Lower lobe of right lung (tissue), 2 donors: ENCODE results near the gene TCP11L2. TPM values are rescaled to one million over a fixed set of nuclear protein-coding genes. Genes with fewer than 3 reads are reported as not detected.

Source experiments
- ATAC-seq, 2 donors: fragments of 200-7000 bp; cut with Tn5 transposase; one replicate each; pipeline ENCODE4 v1.9.1; 2020 to 2022; ENCODE audit warnings: mild to moderate bottlenecking in 2 of 2, moderate library complexity in 2 of 2
- DNase-seq: peaks from one replicate; pipeline ENCODE4 v3.0.0-alpha.2; 2020
- H3K27ac ChIP-seq: fragments of 200-600 bp; one replicate; pipeline ENCODE4 v1.8.0; 2022
- H3K27me3 ChIP-seq: fragments of 200-600 bp; one replicate; pipeline ENCODE4 v1.8.0; 2022; ENCODE audit warnings: low read depth
- H3K36me3 ChIP-seq: fragments of 200-600 bp; one replicate; pipeline ENCODE4 v1.8.0; 2022; ENCODE audit warnings: mild to moderate bottlenecking
- H3K4me1 ChIP-seq: fragments of 200-600 bp; one replicate; pipeline ENCODE4 v1.8.0; 2022
- H3K4me3 ChIP-seq: fragments of 200-600 bp; one replicate; pipeline ENCODE4 v1.8.0; 2022; ENCODE audit warnings: mild to moderate bottlenecking
- H3K9me3 ChIP-seq: fragments of 200-600 bp; one replicate; pipeline ENCODE4 v1.8.0; 2022
- intact Hi-C: fragments of 100-400 bp; cut with DNase I; formaldehyde crosslinking; loops from one replicate; pipeline ENCODE4 v1.11.0; 2022
- total RNA-seq: library from RNA; stranded (reverse); fragmentation: NEBNext Ultra II Directional; extraction: Animal tissue kit (Norgen Biotek cat#: 25700); gene quantifications from one replicate; pipeline ENCODE4 v1.2.1, GENCODE V29; 2021
- TF ChIP-seq, protein P1 (sequence below): fragments of 200-600 bp; IDR thresholded peaks from one replicate; pipeline ENCODE4 v1.8.0; 2022; ENCODE audit warnings: antibody characterized with exemption, mild to moderate bottlenecking
- donor health status: DM: no; HTN: yes; CAD: no; lungs with severe emphysema.

Gene TCP11L2
- total RNA-seq, 1 donor from 2014 or later: 56.1 TPM

DNA sequence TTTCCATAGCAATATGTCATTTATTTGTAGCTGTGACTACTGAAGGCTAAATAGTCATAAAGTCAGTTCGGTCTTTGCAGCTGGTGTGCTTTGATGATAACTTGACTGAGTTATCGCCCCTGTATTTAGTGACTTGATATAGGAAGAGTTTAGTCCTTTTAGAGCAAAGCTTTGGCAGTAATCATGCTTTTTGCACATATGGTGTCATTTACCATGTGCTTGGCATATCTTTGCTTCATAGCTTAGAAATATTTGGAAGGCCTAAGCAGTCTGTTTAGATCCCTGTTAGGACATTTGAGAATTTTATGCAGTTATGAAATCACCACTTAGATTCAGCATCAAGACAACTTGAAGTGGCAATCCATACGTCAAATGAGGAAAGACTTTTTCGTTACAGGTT is 86.6 kb downstream of the TCP11L2 start:
- intact Hi-C loops: loop anchor here (10.0 kb wide), 1 partner anchor 536 kb away; no protein-coding TSS in a partner anchor
- H3K9me3 ChIP-seq: no peaks in the 10 kb centered on the region
- H3K27me3 ChIP-seq: no peaks in the 10 kb centered on the region
- TF ChIP-seq, protein P1, sequence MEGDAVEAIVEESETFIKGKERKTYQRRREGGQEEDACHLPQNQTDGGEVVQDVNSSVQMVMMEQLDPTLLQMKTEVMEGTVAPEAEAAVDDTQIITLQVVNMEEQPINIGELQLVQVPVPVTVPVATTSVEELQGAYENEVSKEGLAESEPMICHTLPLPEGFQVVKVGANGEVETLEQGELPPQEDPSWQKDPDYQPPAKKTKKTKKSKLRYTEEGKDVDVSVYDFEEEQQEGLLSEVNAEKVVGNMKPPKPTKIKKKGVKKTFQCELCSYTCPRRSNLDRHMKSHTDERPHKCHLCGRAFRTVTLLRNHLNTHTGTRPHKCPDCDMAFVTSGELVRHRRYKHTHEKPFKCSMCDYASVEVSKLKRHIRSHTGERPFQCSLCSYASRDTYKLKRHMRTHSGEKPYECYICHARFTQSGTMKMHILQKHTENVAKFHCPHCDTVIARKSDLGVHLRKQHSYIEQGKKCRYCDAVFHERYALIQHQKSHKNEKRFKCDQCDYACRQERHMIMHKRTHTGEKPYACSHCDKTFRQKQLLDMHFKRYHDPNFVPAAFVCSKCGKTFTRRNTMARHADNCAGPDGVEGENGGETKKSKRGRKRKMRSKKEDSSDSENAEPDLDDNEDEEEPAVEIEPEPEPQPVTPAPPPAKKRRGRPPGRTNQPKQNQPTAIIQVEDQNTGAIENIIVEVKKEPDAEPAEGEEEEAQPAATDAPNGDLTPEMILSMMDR: no peak
- ATAC-seq: no peak
- H3K4me1 ChIP-seq: no peaks in the 10 kb centered on the region
- H3K36me3 ChIP-seq: peaks cover 25% of the 10 kb centered on the region
- H3K4me3 ChIP-seq: no peak overlapping the region
- no peak overlapping the region for H3K27ac ChIP-seq
- DNase-seq: no peak

DNA sequence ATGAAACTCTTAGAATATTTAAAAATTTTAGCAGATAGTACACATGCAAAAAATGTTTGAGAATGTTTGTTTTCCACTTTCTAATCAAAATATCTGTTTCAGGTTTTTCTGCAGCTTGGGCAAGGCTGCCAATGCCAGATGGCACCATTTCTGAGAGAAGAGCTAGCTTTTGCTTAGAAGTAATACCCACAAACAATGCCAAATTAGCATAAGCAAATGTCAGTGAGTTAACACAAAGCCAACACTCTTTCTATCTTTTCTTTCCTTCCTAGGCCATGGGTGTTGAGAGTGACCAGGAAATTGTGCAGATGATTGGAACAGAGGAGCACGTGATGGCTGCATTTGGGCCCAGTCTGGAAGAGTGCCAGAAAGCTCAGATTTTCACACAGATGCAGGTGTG is 90.2 kb downstream of the TCP11L2 start:
- H3K36me3 ChIP-seq: peaks cover 28% of the 10 kb centered on the region
- intact Hi-C loops: no loop called here
- no peak for ATAC-seq

More for the DNA sequence above, 90.2 kb downstream of the TCP11L2 start:
- TF ChIP-seq, protein P1: no peak
- no peaks in the 10 kb centered on the region for H3K9me3 ChIP-seq
- H3K27ac ChIP-seq: no peak overlapping the region
- H3K4me1 ChIP-seq: no peaks in the 10 kb centered on the region
- H3K4me3 ChIP-seq: no peak overlapping the region
- no peaks in the 10 kb centered on the region for H3K27me3 ChIP-seq
- DNase-seq: no peak

Other genes starting within 250 kb of the TCP11L2 start
- gene NUAK1, start 163.8 kb upstream of the TCP11L2 start, total RNA-seq: 17.5 TPM
- 32.2 TPM for gene CKAP4, start 54.7 kb upstream of the TCP11L2 start, total RNA-seq
- gene POLR3B, start 55.0 kb downstream of the TCP11L2 start, total RNA-seq: 9.6 TPM